Nephron progenitor cell (in vitro differentiated cells): ENCODE results near the gene NOP56.

Experiments
- DNase-seq: peaks from one replicate; pipeline ENCODE4 v3.0.0; 2021
- H3K27ac Mint-ChIP-seq: 2 replicates; pipeline ENCODE4 v1.8.0; 2021; ENCODE audit warnings: mild to moderate bottlenecking, moderate library complexity, mixed read lengths
- H3K27me3 Mint-ChIP-seq: 2 replicates; pipeline ENCODE4 v1.8.0; 2021; ENCODE audit warnings: mild to moderate bottlenecking, low read depth, mixed read lengths; ENCODE audit not compliant: poor library complexity
- H3K36me3 Mint-ChIP-seq: 2 replicates; pipeline ENCODE4 v1.8.0; 2021; ENCODE audit warnings: low read depth, mixed read lengths
- H3K4me1 Mint-ChIP-seq: 2 replicates; pipeline ENCODE4 v1.8.0; 2021; ENCODE audit warnings: mixed read lengths
- H3K4me3 Mint-ChIP-seq: 2 replicates; pipeline ENCODE4 v1.8.0; 2021; ENCODE audit warnings: mild to moderate bottlenecking, moderate library complexity, mixed read lengths
- H3K9me3 Mint-ChIP-seq: 2 replicates; pipeline ENCODE4 v1.8.0; 2021; ENCODE audit warnings: mild to moderate bottlenecking, moderate library complexity, mixed read lengths
- TF ChIP-seq, protein P1 (sequence below): fragments of 200-600 bp; sonication (generic); IDR thresholded peaks from 2 replicates; pipeline ENCODE4 v1.5.0; 2021; ENCODE audit warnings: antibody characterized with exemption

NOP56 gene

DNA sequence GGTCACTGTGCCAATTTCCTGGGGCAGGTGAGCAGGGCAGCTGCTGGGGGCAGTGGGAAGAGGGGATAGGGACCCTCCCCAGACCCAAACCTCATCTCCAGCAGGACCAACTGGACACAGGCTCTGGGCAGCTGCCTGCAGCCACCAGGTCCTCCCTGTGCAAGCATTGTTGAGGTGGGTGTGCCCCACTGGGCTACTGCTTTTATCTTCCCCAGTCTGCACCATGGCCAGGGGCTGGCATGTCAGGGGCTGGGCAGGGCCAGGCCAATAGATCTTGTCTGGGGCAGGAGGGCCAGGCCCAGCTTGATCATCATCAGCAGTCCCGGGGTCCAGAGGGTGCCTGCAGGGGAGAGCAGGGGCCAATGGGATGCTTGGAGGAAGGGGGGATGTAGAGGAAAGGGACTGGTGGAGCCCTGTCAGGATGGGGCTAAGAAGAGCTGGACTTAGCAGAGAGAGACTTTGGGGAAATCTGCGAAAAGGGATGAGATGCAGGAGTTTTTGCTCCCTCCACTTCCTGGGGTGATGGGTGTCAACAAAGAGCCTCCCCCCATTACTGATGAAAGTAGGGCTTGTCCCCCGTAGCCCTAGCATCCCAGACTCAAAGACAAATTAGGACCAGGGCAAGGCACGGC lies 45.9 kb downstream of the NOP56 start:
- Mint-ChIP-seq H3K4me3 (no peak overlapping the region), H3K4me1 (peaks cover 30% of the 10 kb centered on the region), H3K27ac (no peak overlapping the region), H3K9me3 (no peaks in the 10 kb centered on the region), H3K27me3 (peaks cover 91% of the 10 kb centered on the region), H3K36me3 (no peaks in the 10 kb centered on the region)
- DNase-seq, result no peak
- TF ChIP-seq, protein P1, sequence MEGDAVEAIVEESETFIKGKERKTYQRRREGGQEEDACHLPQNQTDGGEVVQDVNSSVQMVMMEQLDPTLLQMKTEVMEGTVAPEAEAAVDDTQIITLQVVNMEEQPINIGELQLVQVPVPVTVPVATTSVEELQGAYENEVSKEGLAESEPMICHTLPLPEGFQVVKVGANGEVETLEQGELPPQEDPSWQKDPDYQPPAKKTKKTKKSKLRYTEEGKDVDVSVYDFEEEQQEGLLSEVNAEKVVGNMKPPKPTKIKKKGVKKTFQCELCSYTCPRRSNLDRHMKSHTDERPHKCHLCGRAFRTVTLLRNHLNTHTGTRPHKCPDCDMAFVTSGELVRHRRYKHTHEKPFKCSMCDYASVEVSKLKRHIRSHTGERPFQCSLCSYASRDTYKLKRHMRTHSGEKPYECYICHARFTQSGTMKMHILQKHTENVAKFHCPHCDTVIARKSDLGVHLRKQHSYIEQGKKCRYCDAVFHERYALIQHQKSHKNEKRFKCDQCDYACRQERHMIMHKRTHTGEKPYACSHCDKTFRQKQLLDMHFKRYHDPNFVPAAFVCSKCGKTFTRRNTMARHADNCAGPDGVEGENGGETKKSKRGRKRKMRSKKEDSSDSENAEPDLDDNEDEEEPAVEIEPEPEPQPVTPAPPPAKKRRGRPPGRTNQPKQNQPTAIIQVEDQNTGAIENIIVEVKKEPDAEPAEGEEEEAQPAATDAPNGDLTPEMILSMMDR, result no peak

DNA sequence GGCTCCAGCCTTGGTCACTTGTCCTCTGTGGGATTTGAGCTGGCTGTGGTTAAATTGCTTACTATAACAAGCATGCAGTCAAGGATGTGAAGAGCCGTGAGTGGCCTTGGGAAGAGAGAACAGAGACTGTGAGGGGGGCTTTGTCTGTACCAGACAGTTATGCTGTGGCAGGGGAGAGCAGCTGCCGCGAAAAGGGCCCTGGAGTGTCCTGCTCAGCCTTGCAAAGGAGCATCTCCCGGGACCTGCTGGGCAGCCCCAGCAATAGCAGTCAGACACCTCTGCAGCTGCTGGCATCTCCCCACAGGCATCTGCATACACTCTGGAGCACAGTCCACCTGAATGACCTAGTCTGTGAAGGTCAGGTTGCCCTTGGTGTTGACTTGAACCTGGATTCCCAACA lies 46.5 kb downstream of the NOP56 start:
- no peak overlapping the region for H3K4me3 Mint-ChIP-seq
- TF ChIP-seq, protein P1, result no peak
- no peaks in the 10 kb centered on the region for H3K36me3 Mint-ChIP-seq
- peaks cover 95% of the 10 kb centered on the region for H3K27me3 Mint-ChIP-seq
- peaks cover 30% of the 10 kb centered on the region for H3K4me1 Mint-ChIP-seq
- no peak overlapping the region for H3K27ac Mint-ChIP-seq
- H3K9me3 Mint-ChIP-seq, result no peaks in the 10 kb centered on the region
- no peak for DNase-seq

DNA sequence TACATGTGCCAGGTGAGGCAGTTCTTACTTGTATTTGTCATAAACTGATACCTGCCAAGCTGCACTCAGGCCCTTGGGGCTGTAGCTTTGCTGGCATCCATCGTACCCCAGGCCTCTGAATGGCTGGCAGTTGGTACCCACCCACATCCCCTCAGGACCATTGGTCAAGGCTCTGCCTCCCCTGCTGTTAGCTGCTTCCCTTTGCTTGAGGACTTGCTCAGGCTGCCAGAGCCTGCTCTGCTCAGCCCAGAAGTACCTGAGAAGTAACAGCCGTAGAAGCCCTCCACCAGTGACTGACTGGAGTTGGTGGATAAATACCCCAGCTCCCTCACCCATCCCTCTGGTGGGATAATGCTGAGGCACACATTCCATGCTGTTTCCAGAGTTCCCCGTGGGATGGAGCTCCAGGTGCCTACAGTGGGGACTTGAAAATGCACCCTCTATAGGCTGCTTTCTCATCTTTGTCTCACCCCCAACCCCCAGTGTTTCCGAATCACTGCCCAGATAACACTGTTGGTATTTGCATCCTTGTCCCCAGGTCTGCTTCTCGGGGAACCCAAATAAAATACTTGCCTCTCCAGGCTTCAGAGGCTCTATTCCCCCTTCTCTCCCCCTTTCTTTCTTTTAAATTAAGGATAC lies 47.5 kb downstream of the NOP56 start:
- Mint-ChIP-seq H3K9me3 (no peaks in the 10 kb centered on the region), H3K4me1 (peaks cover 25% of the 10 kb centered on the region), H3K27me3 (peaks cover 93% of the 10 kb centered on the region), H3K4me3 (no peak overlapping the region), H3K27ac (no peak overlapping the region), H3K36me3 (no peaks in the 10 kb centered on the region)
- TF ChIP-seq, protein P1, result no peak
- DNase-seq, result no peak

DNA sequence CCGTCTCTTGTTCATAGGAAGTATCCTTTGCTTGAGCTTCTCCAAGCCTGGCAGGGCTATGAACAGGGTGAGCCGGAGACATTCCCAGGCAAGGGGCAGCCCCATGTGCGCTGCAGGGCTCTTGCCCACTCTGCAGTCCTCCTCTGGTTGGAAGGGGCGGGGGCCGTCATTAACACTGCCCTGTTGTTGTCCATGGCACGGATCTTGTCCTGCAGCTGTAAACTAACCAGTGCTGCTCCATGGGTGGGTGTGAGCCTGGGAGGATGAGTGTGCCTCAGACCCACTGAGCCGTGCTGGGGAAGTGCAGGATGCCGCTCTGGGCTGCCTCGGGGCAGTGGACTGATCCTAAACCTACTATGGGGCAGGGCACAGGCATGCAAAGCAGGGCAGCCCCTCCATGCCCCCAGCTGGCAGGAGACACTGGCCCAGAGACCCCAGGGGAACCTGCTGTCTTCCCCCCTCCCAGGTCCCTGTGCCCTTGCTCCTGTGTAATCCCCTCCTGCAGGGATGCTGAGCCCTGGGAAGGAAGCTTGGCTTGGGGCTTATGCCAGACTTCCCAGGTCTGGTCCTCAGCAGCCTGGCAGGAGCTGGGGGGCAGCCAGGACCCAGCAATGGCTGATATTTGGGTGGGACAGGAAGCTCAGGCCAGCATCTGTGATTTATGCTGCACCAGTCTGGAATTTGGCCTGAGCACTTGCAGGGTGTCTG lies 48.6 kb downstream of the NOP56 start:
- Mint-ChIP-seq H3K27me3 (peaks cover 88% of the 10 kb centered on the region), H3K36me3 (no peaks in the 10 kb centered on the region), H3K4me3 (no peak overlapping the region), H3K9me3 (no peaks in the 10 kb centered on the region), H3K4me1 (peaks cover 19% of the 10 kb centered on the region), H3K27ac (no peak overlapping the region)
- no peak for DNase-seq
- TF ChIP-seq, protein P1, result no peak

DNA sequence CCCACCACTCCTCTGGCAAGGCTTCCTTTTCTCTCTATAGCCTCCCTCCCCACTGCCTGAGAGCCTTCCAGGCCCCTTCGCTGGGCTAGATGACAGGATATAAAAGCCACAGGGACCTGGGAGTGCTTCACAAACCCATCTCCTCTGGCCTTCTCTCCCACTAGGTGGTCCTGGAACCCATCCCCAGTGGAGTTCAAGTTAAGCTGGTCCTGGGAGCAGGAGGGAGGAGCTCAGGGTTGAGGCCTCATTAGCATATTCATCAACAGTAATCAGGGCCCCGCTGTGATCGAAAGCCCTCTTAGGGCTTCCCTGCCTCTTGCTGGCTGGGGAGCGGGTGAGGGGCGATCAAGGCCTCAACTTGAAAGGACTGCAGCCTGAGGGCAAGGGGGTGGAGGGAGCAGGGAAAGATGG lies 49.2 kb downstream of the NOP56 start:
- Mint-ChIP-seq H3K27me3 (peaks cover 87% of the 10 kb centered on the region), H3K4me3 (no peak overlapping the region)
- DNase-seq, result no peak

More for the DNA sequence above, 49.2 kb downstream of the NOP56 start:
- Mint-ChIP-seq H3K9me3 (no peaks in the 10 kb centered on the region), H3K36me3 (no peaks in the 10 kb centered on the region), H3K27ac (no peak overlapping the region), H3K4me1 (peaks cover 25% of the 10 kb centered on the region)
- TF ChIP-seq, protein P1, result no peak
